Breast epithelium (tissue), 3 donors: Measurements from ENCODE around the gene ANTXR1.

Source experiments
- CTCF ChIP-seq, 3 donors: fragments of 450-650 bp; IDR thresholded peaks; one replicate each; pipeline ENCODE4 v1.5.1; 2016 to 2017; ENCODE audit warnings: antibody characterized with exemption in 3 of 3, mild to moderate bottlenecking in 3 of 3, moderate library complexity in 3 of 3
- POLR2A ChIP-seq: fragments of 450-650 bp; IDR thresholded peaks from one replicate; pipeline ENCODE4 v1.6.1; 2016; ENCODE audit warnings: antibody characterized with exemption, mild to moderate bottlenecking, moderate library complexity
- POLR2AphosphoS5 ChIP-seq, 3 donors: sonication (generic); formaldehyde crosslinking; IDR thresholded peaks; one replicate each; pipeline ENCODE4 v1.6.1; 2017; ENCODE audit warnings: antibody characterized with exemption in 3 of 3

GRCh38 chr2:69034845-69035244 lies 21.9 kb downstream of the ANTXR1 start:
- no peak for TF ChIP-seq POLR2AphosphoS5 (IDR thresholded peaks at IDR 0.05)
- no peak for TF ChIP-seq CTCF (IDR thresholded peaks at IDR 0.05)
- TF ChIP-seq POLR2A: no peak
